Lung (tissue), 12 donors: ENCODE data around the gene GPRIN1. TPM values are rescaled to one million over a fixed set of nuclear protein-coding genes. Genes with fewer than 3 reads are reported as not detected.

Source experiments
- ATAC-seq: fragments of 200-7000 bp; cut with Tn5 transposase; one replicate; pipeline ENCODE4 v1.9.1; 2020; ENCODE audit warnings: moderate number of reproducible peaks; ENCODE audit not compliant: insufficient read depth, low FRiP score
- DNase-seq, 3 donors: peaks; one replicate each; pipeline ENCODE4 v3.0.0-alpha.2; 2013 to 2017
- H3K27ac ChIP-seq, 2 donors: one replicate each; pipeline ENCODE4 v1.5.1; 2013; ENCODE audit warnings: mild to moderate bottlenecking in 2 of 2, moderate library complexity in 2 of 2, control low read depth in 1 of 2, inconsistent platforms in 1 of 2, low read depth in 1 of 2, low read length in 1 of 2
- H3K27me3 ChIP-seq, 3 donors: one replicate each; pipeline ENCODE4 v1.5.1; 2013; ENCODE audit warnings: low read length in 2 of 3; ENCODE audit not compliant: control insufficient read depth in 3 of 3, insufficient read depth in 3 of 3
- H3K36me3 ChIP-seq, 4 donors: one replicate each; pipeline ENCODE4 v1.5.1; 2013; ENCODE audit warnings: low read length in 4 of 4, mild to moderate bottlenecking in 1 of 4, moderate library complexity in 1 of 4; ENCODE audit not compliant: control insufficient read depth in 4 of 4, insufficient read depth in 4 of 4
- H3K4me1 ChIP-seq, 5 donors: one replicate each; pipeline ENCODE4 v1.5.1; 2013; ENCODE audit warnings: low read length in 5 of 5, mild to moderate bottlenecking in 2 of 5, moderate library complexity in 1 of 5; ENCODE audit not compliant: control insufficient read depth in 5 of 5, insufficient read depth in 5 of 5
- H3K4me3 ChIP-seq: one replicate; pipeline ENCODE4 v1.5.1; 2013; ENCODE audit warnings: mild to moderate bottlenecking, control low read depth, moderate library complexity
- H3K9ac ChIP-seq, 2 donors: one replicate each; pipeline ENCODE4 v1.5.1; 2013; ENCODE audit warnings: low read length in 2 of 2, control low read depth in 1 of 2; ENCODE audit not compliant: insufficient read depth in 1 of 2
- H3K9me3 ChIP-seq, 4 donors: one replicate each; pipeline ENCODE4 v1.5.1; 2013; ENCODE audit warnings: low read length in 3 of 4, mild to moderate bottlenecking in 1 of 4, moderate library complexity in 1 of 4; ENCODE audit not compliant: control insufficient read depth in 4 of 4, insufficient read depth in 3 of 4
- CTCF ChIP-seq: IDR thresholded peaks from 2 replicates; pipeline ENCODE4 v1.5.1; 2012; ENCODE audit warnings: mild to moderate bottlenecking; ENCODE audit errors: control extremely low read depth, extremely low read depth
- WGBS, 2 donors: extraction: QIAGEN DNeasy Blood & Tissue Kit; methylation state at CpG; one replicate each; pipeline ENCODE4 v1.1.7; 2013; 5-methylcytosine and 5-hydroxymethylcytosine counted together
- polyA plus RNA-seq, 2 donors: library from polyadenylated mRNA; stranded (reverse); fragments of 200-250 nt; gene quantifications; one replicate each; pipeline ENCODE4 v1.2.1, GENCODE V29; 2013
- total RNA-seq, 2 donors: library from RNA; depleted of rRNA in 1 of 2; stranded (reverse); fragments of >200 nt in 1 of 2; gene quantifications; one replicate each; pipeline ENCODE4 v1.2.1, GENCODE V29; 2014 to 2021
- donor health status: control.
- donor health status: control.
- donor health status: Bipolar disorder and iron deficiency.
- donor health status: healthy.
- donor health status: DM: yes; HTN: yes; CAD: no.

The GPRIN1 gene
- total and polyA plus RNA-seq, 4 donors, result 0.39 to 1.1 (median 0.82) TPM

- no peak for DNase-seq
- peaks cover 0 to 9% (median 0%) of the 10 kb centered on the region in 5 donors for H3K4me1 ChIP-seq
- H3K36me3 ChIP-seq, result no peaks in the 10 kb centered on the region
- H3K9me3 ChIP-seq, result peaks cover 0 to 9% (median 0%) of the 10 kb centered on the region in 4 donors
- no peak for TF ChIP-seq CTCF
- WGBS, 2 donors, result 73 to 74% methylated on average over 4 of the region's 4 CpGs
- no peak for ATAC-seq
- peaks cover 8 to 79% (median 58%) of the 10 kb centered on the region in 3 donors for H3K27me3 ChIP-seq
- H3K27ac ChIP-seq, result no peak overlapping the region
- no peak overlapping the region for H3K4me3 ChIP-seq
- H3K9ac ChIP-seq, result no peak overlapping the region
Measured at GRCh38 chr5:176624142-176624541, 14.2 kb upstream of the GPRIN1 start.

GRCh38 chr5:176621661-176622079 lies 11.7 kb upstream of the GPRIN1 start:
- no peak for DNase-seq
- no peak for ATAC-seq
- H3K36me3 ChIP-seq, result no peaks in the 10 kb centered on the region
- H3K4me1 ChIP-seq, result peaks cover 0 to 9% (median 0%) of the 10 kb centered on the region in 5 donors
- H3K9ac ChIP-seq, result no peak overlapping the region
- H3K27ac ChIP-seq, result no peak overlapping the region
- peaks cover 11 to 75% (median 57%) of the 10 kb centered on the region in 3 donors for H3K27me3 ChIP-seq
- WGBS, 2 donors, result 57 to 61% methylated on average over 13 of the region's 13 CpGs
- H3K4me3 ChIP-seq, result no peak overlapping the region
- peaks cover 0 to 12% (median 0%) of the 10 kb centered on the region in 4 donors for H3K9me3 ChIP-seq
- no peak for TF ChIP-seq CTCF

- H3K4me3 ChIP-seq, result no peak overlapping the region
- H3K36me3 ChIP-seq, result no peaks in the 10 kb centered on the region
- 5 to 6% methylated on average over 31 to 32 of the region's 32 CpGs for WGBS, 2 donors
- H3K27me3 ChIP-seq, result peaks cover 7 to 72% (median 50%) of the 10 kb centered on the region in 3 donors
- H3K9ac ChIP-seq, result no peak overlapping the region
- H3K27ac ChIP-seq, result no peak overlapping the region
- ATAC-seq (no peak), DNase-seq (no peak)
- H3K4me1 ChIP-seq, result peaks cover 0 to 9% (median 0%) of the 10 kb centered on the region in 5 donors
- peaks cover 0 to 10% (median 0%) of the 10 kb centered on the region in 4 donors for H3K9me3 ChIP-seq
- TF ChIP-seq CTCF, result no peak
Measured at GRCh38 chr5:176620333-176620981, 10.5 kb upstream of the GPRIN1 start.
